GM12865 (cell line): ENCODE results near the gene EFTUD2.
A peak's percentile ranks its signal among the peaks of the same experiment; 100 is the strongest.

Experiments
- DNase-seq: peaks from one replicate; pipeline ENCODE4 v3.0.0; 2010; ENCODE audit warnings: low read depth
- H3K4me3 ChIP-seq: 2 replicates; pipeline ENCODE4 v1.5.1; 2011; ENCODE audit warnings: mild to moderate bottlenecking, low read depth, low read length, control low read depth
- CTCF ChIP-seq: IDR thresholded peaks from 2 replicates; pipeline ENCODE4 v1.5.1; 2011; ENCODE audit warnings: low read length, control low read depth, low read depth, inconsistent platforms; ENCODE audit not compliant: insufficient read depth; ENCODE audit errors: missing control alignments

EFTUD2 gene

GRCh38 chr17:44862278-44862914, 36.8 kb downstream of the EFTUD2 start:
- no peak for DNase-seq
- H3K4me3 ChIP-seq = no peak overlapping the region
- TF ChIP-seq CTCF = no peak

- no peak overlapping the region for H3K4me3 ChIP-seq
- no peak for TF ChIP-seq CTCF
- DNase-seq = no peak
Measured at GRCh38 chr17:44859701-44860100, 39.5 kb downstream of the EFTUD2 start.

- H3K4me3 ChIP-seq = no peak overlapping the region
- no peak for TF ChIP-seq CTCF
- DNase-seq = no peak
Measured at GRCh38 chr17:44854192-44854591, 45.1 kb downstream of the EFTUD2 start.

GRCh38 chr17:44850612-44851011, 48.6 kb downstream of the EFTUD2 start:
- H3K4me3 ChIP-seq = no peak overlapping the region
- no peak for TF ChIP-seq CTCF
- no peak for DNase-seq

GRCh38 chr17:44850025-44850424, 49.2 kb downstream of the EFTUD2 start:
- no peak for TF ChIP-seq CTCF
- no peak overlapping the region for H3K4me3 ChIP-seq
- DNase-seq = peak; percentile 40

GRCh38 chr17:44848961-44849489, 50.2 kb downstream of the EFTUD2 start:
- DNase-seq = no peak
- H3K4me3 ChIP-seq = no peak overlapping the region
- TF ChIP-seq CTCF = no peak

- TF ChIP-seq CTCF = no peak
- H3K4me3 ChIP-seq = no peak overlapping the region
- no peak for DNase-seq
Measured at GRCh38 chr17:44848257-44848795, 50.9 kb downstream of the EFTUD2 start.
